NCI-H2107 treated with DMSO at 0.1 percent for 48 hours (cell line): ENCODE measurements around the gene SMIM38.

ENCODE experiments used
- DNase-seq: peaks from one replicate; lab custom pipeline; 2025; ENCODE audit not compliant: unreplicated experiment; lab: John Stamatoyannopoulos, UW

Gene SMIM38

GRCh38 chr11:69155302-69156234 lies at the start of gene SMIM38:
Gene SMIM38, plus strand, starts transcription at chr11:69155935. Its CDS starts 1,912 bp downstream, at chr11:69157847.
- DNase-seq, result no peak

- no peak for DNase-seq
Observed at GRCh38 chr11:69106031-69106811, 49.5 kb upstream of the SMIM38 start.

- DNase-seq, result no peak
Observed at GRCh38 chr11:69107413-69107812, 48.3 kb upstream of the SMIM38 start.

- DNase-seq, result no peak
Observed at GRCh38 chr11:69108030-69108429, 47.7 kb upstream of the SMIM38 start.

GRCh38 chr11:69108559-69108958 lies 47.2 kb upstream of the SMIM38 start:
- DNase-seq, result no peak

GRCh38 chr11:69109101-69109500 lies 46.6 kb upstream of the SMIM38 start:
- no peak for DNase-seq

- DNase-seq, result no peak
Observed at GRCh38 chr11:69110451-69110850, 45.3 kb upstream of the SMIM38 start.

GRCh38 chr11:69111624-69112542 lies 43.9 kb upstream of the SMIM38 start:
- DNase-seq, result no peak

GRCh38 chr11:69113226-69113625 lies 42.5 kb upstream of the SMIM38 start:
- no peak for DNase-seq

- no peak for DNase-seq
Observed at GRCh38 chr11:69113646-69114340, 41.9 kb upstream of the SMIM38 start.

- no peak for DNase-seq
Observed at GRCh38 chr11:69114362-69114761, 41.4 kb upstream of the SMIM38 start.

- no peak for DNase-seq
Observed at GRCh38 chr11:69114811-69115523, 40.8 kb upstream of the SMIM38 start.

- no peak for DNase-seq
Observed at GRCh38 chr11:69115586-69116560, 39.9 kb upstream of the SMIM38 start.

GRCh38 chr11:69116671-69117070 lies 39.1 kb upstream of the SMIM38 start:
- DNase-seq, result no peak

- DNase-seq, result no peak
Observed at GRCh38 chr11:69119190-69119589, 36.5 kb upstream of the SMIM38 start.

- DNase-seq, result no peak
Observed at GRCh38 chr11:69120096-69120875, 35.4 kb upstream of the SMIM38 start.

GRCh38 chr11:69121021-69121420 lies 34.7 kb upstream of the SMIM38 start:
- no peak for DNase-seq
